Endothelial cell of umbilical vein (primary cell): ENCODE measurements around the gene NLGN1. TPM values are rescaled to one million over a fixed set of nuclear protein-coding genes. Genes with fewer than 3 reads are reported as not detected.

Experiments used
- BruUV-seq: library from RNA; stranded (reverse); fragments of 400-500 nt; replicated peaks from 2 replicates; lab custom pipeline; 2021; lab: Mats Ljungman, UMichigan
- CTCF ChIA-PET: fragments of 300-600, 350-600 bp; sonication (Branson Sonifier 250); formaldehyde crosslinking; loops from one replicate; lab custom pipeline; 2021; ENCODE audit warnings: antibody characterized with exemption, inconsistent platforms; lab: Charles Lee
- POLR2A ChIA-PET: fragments of 300-600, 350-600 bp; sonication (Branson Sonifier 250); formaldehyde crosslinking; loops from one replicate; lab custom pipeline; 2021; ENCODE audit warnings: antibody characterized with exemption, inconsistent platforms; lab: Charles Lee
- DNase-seq: peaks from one replicate; pipeline ENCODE4 v3.0.0-alpha.2; 2011; ENCODE audit warnings: low read depth, low spot score
- FAIRE-seq: peaks from 2 replicates; lab custom pipeline; 2011; peaks lifted over from hg19 to GRCh38; lab: Jason Lieb, UNC
- H2AFZ ChIP-seq: 2 replicates; pipeline ENCODE4 v1.6.0; 2012; ENCODE audit warnings: low read depth, low read length, control low read depth, inconsistent platforms
- H3K27ac ChIP-seq: 2 replicates; pipeline ENCODE4 v1.5.1; 2011; ENCODE audit warnings: low read depth, mild to moderate bottlenecking, control low read depth, low read length, moderate library complexity; ENCODE audit not compliant: insufficient read depth
- H3K27me3 ChIP-seq, 2 experiments: 2 replicates each; pipeline versions ENCODE4 v1.6.0 to v1.6.1; 2011; ENCODE audit warnings: low read length in 2 of 2, mixed read lengths in 1 of 2; ENCODE audit not compliant: control insufficient read depth in 2 of 2, insufficient read depth in 2 of 2
- H3K36me3 ChIP-seq, 2 experiments: 2 replicates in 1 of 2; 3 replicates in 1 of 2; pipeline ENCODE4 v1.5.1; 2011; ENCODE audit warnings: low read length in 2 of 2, mild to moderate bottlenecking in 1 of 2, moderate library complexity in 1 of 2; ENCODE audit not compliant: control insufficient read depth in 2 of 2, insufficient read depth in 2 of 2; ENCODE audit errors: extremely low read depth in 1 of 2
- H3K4me1 ChIP-seq: 3 replicates; pipeline ENCODE4 v1.5.1; 2011; ENCODE audit warnings: mild to moderate bottlenecking, low read length; ENCODE audit not compliant: control insufficient read depth, insufficient read depth; ENCODE audit errors: extremely low read depth
- H3K4me2 ChIP-seq: 2 replicates; pipeline ENCODE4 v1.6.1; 2011; ENCODE audit warnings: low read length, control low read depth, mixed read lengths; ENCODE audit not compliant: insufficient read depth
- H3K4me3 ChIP-seq, 3 experiments: fragments of 200-600 bp in 1 of 3; sonication (generic), shearing (Covaris generic) in 1 of 3; replicated peaks in 1 of 3; 2 replicates each; pipeline ENCODE4 v1.5.1; 2011 to 2016; ENCODE audit warnings: control low read depth in 3 of 3, low read length in 3 of 3, mild to moderate bottlenecking in 2 of 3, inconsistent platforms in 1 of 3, low read depth in 1 of 3, moderate library complexity in 1 of 3; ENCODE audit not compliant: insufficient read depth in 1 of 3
- H3K79me2 ChIP-seq: 2 replicates; pipeline ENCODE4 v1.6.0; 2012; ENCODE audit warnings: low read length, inconsistent platforms; ENCODE audit not compliant: control insufficient read depth, insufficient read depth
- H3K9ac ChIP-seq: replicated peaks from 2 replicates; pipeline ENCODE3; 2011; ENCODE audit warnings: low read length, control low read depth; ENCODE audit not compliant: insufficient read depth; ENCODE audit errors: extremely low read depth
- H3K9me1 ChIP-seq: replicated peaks from 3 replicates; pipeline ENCODE4 v1.6.0; 2011; ENCODE audit warnings: mild to moderate bottlenecking, low read length; ENCODE audit not compliant: control insufficient read depth, insufficient read depth; ENCODE audit errors: extremely low read depth
- H3K9me3 ChIP-seq: replicated peaks from 2 replicates; pipeline ENCODE4 v1.5.1; 2012; ENCODE audit warnings: low read length, inconsistent platforms; ENCODE audit not compliant: control insufficient read depth, insufficient read depth
- H4K20me1 ChIP-seq: replicated peaks from 2 replicates; pipeline ENCODE3; 2011; ENCODE audit warnings: mild to moderate bottlenecking, low read length; ENCODE audit not compliant: control insufficient read depth, insufficient read depth; ENCODE audit errors: extremely low read depth
- EZH2 ChIP-seq: IDR thresholded peaks from 2 replicates; pipeline ENCODE4 v1.6.1; 2012; ENCODE audit warnings: borderline replicate concordance, low read depth, mild to moderate bottlenecking, moderate library complexity, low read length, inconsistent platforms; ENCODE audit not compliant: severe bottlenecking
- FOS ChIP-seq: IDR thresholded peaks from 2 replicates; pipeline ENCODE4 v1.6.1; 2011; ENCODE audit warnings: mild to moderate bottlenecking, low read length, moderate library complexity, borderline replicate concordance; ENCODE audit not compliant: insufficient read depth
- GATA2 ChIP-seq: IDR thresholded peaks from 2 replicates; pipeline ENCODE4 v1.7.0; 2011; ENCODE audit warnings: low read depth, mild to moderate bottlenecking, moderate library complexity, mixed read lengths, low read length; ENCODE audit not compliant: insufficient read length, insufficient read depth
- JUN ChIP-seq: IDR thresholded peaks from 2 replicates; pipeline ENCODE4 v1.6.1; 2011; ENCODE audit warnings: borderline replicate concordance, low read depth; ENCODE audit not compliant: insufficient read length, insufficient read depth
- POLR2A ChIP-seq: IDR thresholded peaks from 2 replicates; pipeline ENCODE4 v1.6.1; 2012; ENCODE audit warnings: low read depth, mild to moderate bottlenecking, control low read depth, low read length
- POLR2AphosphoS5 ChIP-seq: IDR thresholded peaks from 2 replicates; pipeline ENCODE4 v1.6.1; 2012; ENCODE audit warnings: low read depth, mild to moderate bottlenecking, control low read depth, low read length, moderate library complexity; ENCODE audit not compliant: insufficient read depth
- dilution Hi-C: fragments of 300-500 bp; cut with MboI; formaldehyde crosslinking; loops from one replicate; pipeline ENCODE4 v1.15.0; 2019; ENCODE audit warnings: low sequenced_read_pairs; ENCODE audit not compliant: extremely low pct_ligation_motif_present
- intact Hi-C: fragments of 100-400 bp; cut with micrococcal nuclease; formaldehyde crosslinking; loops from one replicate; pipeline ENCODE4 v1.10.0; 2022
- polyA plus RNA-seq, 4 experiments: library from polyadenylated mRNA; depleted of rRNA in 3 of 4; stranded (reverse) in 3 of 4; unstranded in 1 of 4; fragments of >200 nt; gene quantifications; 2 replicates each; pipeline versions ENCODE4 v1.2.1 to v1.2.3, GENCODE V29; 2011 to 2012; ENCODE audit warnings: missing spikeins in 1 of 4
- total RNA-seq: library from RNA; stranded (reverse); gene quantifications from 2 replicates; pipeline ENCODE4 v1.2.3, GENCODE V29; 2021
- TF ChIP-seq, protein P1 (sequence below), 2 donors: IDR thresholded peaks; 1 replicate in 1 of 2; 2 replicates in 1 of 2; pipeline ENCODE4 v1.5.1; 2011; ENCODE audit warnings: low read length in 2 of 2, mild to moderate bottlenecking in 2 of 2, moderate library complexity in 2 of 2, control low read depth in 1 of 2, inconsistent platforms in 1 of 2, low read depth in 1 of 2; ENCODE audit not compliant: insufficient read depth in 1 of 2; ENCODE audit errors: extremely low read depth in 1 of 2
- TF ChIP-seq, protein P2 (sequence below): IDR thresholded peaks from 2 replicates; pipeline ENCODE4 v1.6.1; 2011; ENCODE audit not compliant: insufficient read depth, insufficient read length

Gene NLGN1
- total and polyA plus RNA-seq, 2 donors (not counting 3 experiments of a cell fraction or from before 2014, with no cell fraction given): 7.9 to 16.3 TPM

DNA sequence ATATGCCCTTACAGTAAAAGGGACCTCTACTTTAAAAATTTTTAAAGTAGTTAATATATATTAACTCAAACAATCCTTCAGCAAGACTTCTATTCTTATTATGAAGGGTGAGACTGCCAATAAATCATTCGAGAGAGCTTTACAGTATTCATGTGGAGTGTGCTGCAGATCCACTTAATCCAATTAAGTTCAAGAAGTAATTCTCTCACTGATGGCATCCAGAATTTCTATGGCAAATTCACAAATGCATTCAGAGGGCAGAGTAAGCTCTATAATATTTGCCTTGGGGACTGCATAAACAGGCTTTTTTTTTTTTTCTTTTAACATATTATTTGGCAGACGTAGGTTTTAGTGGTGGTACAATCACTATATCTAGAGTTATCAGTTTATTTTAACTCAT, 692.0 kb downstream of the NLGN1 start:
- H3K27me3 ChIP-seq: no peaks in the 10 kb centered on the region
- CTCF ChIA-PET: interaction anchor here (1.2 kb wide), 1 partner anchor 504 kb away, joined by 3 read pairs; no protein-coding TSS in a partner anchor
- no TSS peak for BruUV-seq
- dilution Hi-C loops: no loop called here
- TF ChIP-seq POLR2A (no peak), JUN (no peak), GATA2 (no peak), EZH2 (no peak), FOS (no peak), POLR2AphosphoS5 (no peak)
- TF ChIP-seq, protein P1, sequence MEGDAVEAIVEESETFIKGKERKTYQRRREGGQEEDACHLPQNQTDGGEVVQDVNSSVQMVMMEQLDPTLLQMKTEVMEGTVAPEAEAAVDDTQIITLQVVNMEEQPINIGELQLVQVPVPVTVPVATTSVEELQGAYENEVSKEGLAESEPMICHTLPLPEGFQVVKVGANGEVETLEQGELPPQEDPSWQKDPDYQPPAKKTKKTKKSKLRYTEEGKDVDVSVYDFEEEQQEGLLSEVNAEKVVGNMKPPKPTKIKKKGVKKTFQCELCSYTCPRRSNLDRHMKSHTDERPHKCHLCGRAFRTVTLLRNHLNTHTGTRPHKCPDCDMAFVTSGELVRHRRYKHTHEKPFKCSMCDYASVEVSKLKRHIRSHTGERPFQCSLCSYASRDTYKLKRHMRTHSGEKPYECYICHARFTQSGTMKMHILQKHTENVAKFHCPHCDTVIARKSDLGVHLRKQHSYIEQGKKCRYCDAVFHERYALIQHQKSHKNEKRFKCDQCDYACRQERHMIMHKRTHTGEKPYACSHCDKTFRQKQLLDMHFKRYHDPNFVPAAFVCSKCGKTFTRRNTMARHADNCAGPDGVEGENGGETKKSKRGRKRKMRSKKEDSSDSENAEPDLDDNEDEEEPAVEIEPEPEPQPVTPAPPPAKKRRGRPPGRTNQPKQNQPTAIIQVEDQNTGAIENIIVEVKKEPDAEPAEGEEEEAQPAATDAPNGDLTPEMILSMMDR (IDR thresholded peaks at IDR 0.05; ENCODE audit: extremely low read depth in 1 of 2, insufficient read depth in 1 of 2, low read depth in 1 of 2, low read length in 2 of 2): no peak
- TF ChIP-seq, protein P2, sequence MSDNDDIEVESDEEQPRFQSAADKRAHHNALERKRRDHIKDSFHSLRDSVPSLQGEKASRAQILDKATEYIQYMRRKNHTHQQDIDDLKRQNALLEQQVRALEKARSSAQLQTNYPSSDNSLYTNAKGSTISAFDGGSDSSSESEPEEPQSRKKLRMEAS: no peak
- H3K4me2 ChIP-seq: no peak overlapping the region
- intact Hi-C loops: no loop called here
- no peaks in the 10 kb centered on the region for H3K9me3 ChIP-seq
- FAIRE-seq (no peak), DNase-seq (no peak)
- H3K36me3 ChIP-seq: no peaks in the 10 kb centered on the region
- H3K27ac ChIP-seq: no peak overlapping the region
- no peaks in the 10 kb centered on the region for H3K9me1 ChIP-seq
- POLR2A ChIA-PET: no interaction called here
- no peak overlapping the region for H2AFZ ChIP-seq
- H3K4me1 ChIP-seq: peaks cover 8% of the 10 kb centered on the region
- no peaks in the 10 kb centered on the region for H4K20me1 ChIP-seq
- H3K79me2 ChIP-seq: no peaks in the 10 kb centered on the region
- no peak overlapping the region for H3K4me3 ChIP-seq
- H3K9ac ChIP-seq: no peak overlapping the region
